ENCODE measurements around the gene HOXD4. TPM values are rescaled to one million over a fixed set of nuclear protein-coding genes. Genes with fewer than 3 reads are reported as not detected.

Gene HOXD4
- total and polyA plus RNA-seq, 2 donors, result 2.0 to 4.0 TPM

DNA sequence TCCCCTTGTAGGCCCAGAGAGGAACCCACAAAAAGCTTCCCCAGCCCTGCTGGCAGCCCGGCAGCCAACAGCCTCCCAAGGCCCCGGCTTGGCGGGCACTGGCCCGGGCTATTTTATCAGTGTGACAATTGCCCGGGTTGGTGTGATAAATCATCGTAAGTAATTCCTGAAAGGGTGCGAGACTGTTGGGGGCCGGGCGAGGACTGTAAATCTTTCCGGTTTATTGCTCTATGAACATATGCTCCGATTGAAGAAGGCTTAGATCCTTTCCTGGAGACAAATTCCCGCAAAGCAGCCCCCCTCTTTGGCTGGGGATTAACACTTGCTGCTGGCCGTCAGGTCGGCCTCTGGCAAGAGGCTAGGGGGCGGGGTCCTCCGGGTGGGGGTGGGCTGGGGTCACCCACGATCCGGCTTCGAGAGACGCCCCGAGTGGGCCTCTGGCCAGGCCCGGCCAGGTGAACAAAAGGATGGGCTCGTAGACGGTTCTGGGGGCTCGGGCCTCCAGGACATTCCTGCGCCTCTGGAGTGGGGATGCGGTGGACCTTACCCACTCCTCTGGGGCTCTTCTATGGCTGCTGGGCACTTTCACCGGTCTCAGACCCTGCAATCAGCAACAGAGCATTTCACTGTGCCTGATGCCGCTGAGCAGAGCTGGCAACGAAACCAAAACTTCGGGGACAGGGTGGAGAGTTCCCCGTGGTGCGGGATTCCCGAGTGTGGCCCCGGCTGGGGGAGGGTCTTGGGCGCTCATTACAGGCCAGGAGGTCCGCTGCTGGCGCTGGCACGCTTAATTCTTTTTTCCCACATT, 7.7 kb downstream of the HOXD4 start:
- WGBS, result 18% methylated on average over 39 of the region's 39 CpGs
- Histone ChIP-seq H3K4me3 (ENCODE audit: low read depth, low read length) (no peak overlapping the region), H3K36me3 (ENCODE audit: insufficient read depth) (no peaks in the 10 kb centered on the region), H3K27ac (ENCODE audit: low read depth) (no peak overlapping the region), H3K4me1 (ENCODE audit: insufficient read depth) (peaks cover 2% of the 10 kb centered on the region)
- DNase-seq (ENCODE audit: extremely low spot score), result no peak

DNA sequence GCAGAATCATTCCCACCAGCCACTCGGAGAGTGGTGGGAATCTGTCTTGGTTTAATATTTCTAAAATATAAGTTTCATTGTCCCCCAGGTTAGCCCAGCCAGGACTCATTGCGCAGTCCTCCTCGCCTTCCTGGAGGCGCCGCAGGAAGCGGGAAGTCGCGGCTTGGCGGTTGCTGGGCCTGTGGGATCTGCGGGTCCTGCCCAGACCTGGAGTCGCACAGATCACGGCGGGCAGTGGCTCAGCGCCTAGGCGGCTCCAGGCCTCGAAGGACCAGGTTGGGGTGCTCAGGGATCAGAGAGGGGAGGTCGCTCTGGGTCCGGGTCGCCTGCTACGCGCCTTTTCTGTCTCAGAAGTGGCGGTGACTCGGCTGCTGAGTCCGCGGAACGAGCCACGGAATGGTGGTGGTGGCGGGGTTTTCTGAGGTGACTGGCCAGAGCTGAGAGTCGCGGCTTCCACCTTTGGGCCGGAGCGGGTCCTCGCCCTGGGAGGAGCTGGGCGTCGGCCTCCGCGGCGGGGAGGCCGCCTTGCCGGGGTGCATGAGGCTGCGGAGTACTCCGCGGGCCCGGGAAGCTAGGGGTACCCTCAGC, 8.4 kb downstream of the HOXD4 start:
- no peaks in the 10 kb centered on the region for H3K36me3 ChIP-seq (ENCODE audit: insufficient read depth)
- DNase-seq (ENCODE audit: extremely low spot score), result no peak
- WGBS, result 10% methylated on average over 44 of the region's 44 CpGs
- peaks cover 2% of the 10 kb centered on the region for H3K4me1 ChIP-seq (ENCODE audit: insufficient read depth)
- H3K27ac ChIP-seq (ENCODE audit: low read depth), result no peak overlapping the region
- no peak overlapping the region for H3K4me3 ChIP-seq (ENCODE audit: low read depth, low read length)

DNA sequence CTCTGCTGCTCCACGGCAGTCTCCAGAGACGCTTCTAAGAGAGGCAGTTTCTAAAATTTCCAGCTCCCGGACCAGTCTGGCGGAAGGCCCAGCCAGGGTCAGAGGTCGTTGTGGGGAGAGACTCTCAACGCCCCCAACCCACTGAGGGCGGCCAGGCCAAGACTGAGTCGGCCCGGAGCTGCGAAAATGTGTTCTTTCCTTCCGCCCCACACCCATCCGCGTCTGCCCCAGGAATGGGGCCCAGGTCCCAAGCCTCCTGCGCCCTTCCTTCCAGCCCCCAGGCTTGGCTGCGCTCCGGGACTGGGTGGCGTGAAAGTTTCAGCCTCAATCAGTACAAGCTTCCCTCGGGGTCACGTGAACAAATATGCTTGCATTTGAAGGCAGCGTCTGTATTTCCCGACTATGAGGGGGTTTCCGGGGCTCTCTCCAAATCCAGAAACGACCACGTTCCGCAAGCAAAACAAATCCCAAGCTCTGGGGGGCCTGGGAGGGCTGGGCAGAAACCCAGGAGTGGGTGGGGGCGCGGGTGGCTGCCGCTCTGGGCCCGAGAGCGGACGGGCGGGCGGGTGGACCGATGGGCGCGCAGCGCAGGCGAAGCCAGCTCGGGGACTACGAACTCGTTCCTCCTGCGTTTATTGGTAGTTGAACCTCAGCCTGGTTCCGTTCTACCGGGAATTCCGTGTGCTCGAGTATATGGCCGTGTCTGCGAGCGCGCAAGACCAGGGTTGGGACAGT, 9.1 kb downstream of the HOXD4 start:
- WGBS, result 7% methylated on average over 50 of the region's 50 CpGs
- H3K4me1 ChIP-seq (ENCODE audit: insufficient read depth), result peaks cover 2% of the 10 kb centered on the region
- DNase-seq (ENCODE audit: extremely low spot score), result no peak
- no peaks in the 10 kb centered on the region for H3K36me3 ChIP-seq (ENCODE audit: insufficient read depth)
- H3K4me3 ChIP-seq (ENCODE audit: low read depth, low read length), result no peak overlapping the region
- no peak overlapping the region for H3K27ac ChIP-seq (ENCODE audit: low read depth)

DNA sequence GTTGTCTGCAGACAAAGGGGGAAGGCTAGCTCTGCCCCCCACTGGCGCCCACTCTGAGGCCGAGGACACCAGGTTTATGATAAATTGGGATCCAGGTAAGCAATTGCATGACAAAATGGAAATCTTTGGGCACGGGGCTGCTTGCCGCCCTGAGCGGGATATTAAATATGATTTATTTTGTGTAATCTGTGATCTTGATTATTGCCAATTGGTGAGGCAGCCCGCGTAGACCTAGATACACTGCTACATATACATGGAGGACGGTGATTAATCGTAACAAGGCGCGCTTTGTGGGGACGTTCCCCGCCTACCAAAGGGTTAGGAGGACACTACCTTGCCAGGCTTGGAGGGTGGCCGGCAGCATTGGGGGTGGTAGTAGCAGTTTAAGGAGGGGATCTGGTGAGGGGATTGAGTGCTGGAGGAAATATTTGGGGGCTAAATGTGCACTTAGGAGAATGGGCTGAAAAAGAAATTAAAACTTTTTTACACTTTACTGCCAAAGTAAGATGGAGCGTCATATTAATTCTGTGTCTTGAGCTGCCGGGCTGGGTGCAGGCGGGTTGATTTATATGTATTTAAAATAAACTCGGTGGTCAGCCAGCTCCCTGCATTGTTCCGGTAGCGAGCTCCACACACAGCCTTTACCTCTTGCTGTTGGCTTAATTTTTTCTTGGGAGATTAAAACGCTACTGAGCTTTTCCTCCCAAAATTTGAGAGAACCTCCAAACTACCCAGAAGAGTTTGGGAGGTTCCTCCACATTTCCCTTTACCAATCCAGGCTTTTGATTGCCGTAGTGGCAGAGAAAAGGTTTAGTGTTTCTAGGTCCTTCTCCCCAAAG, 9.9 kb downstream of the HOXD4 start:
- Histone ChIP-seq H3K36me3 (ENCODE audit: insufficient read depth) (no peaks in the 10 kb centered on the region), H3K4me3 (ENCODE audit: low read depth, low read length) (no peak overlapping the region), H3K4me1 (ENCODE audit: insufficient read depth) (peaks cover 2% of the 10 kb centered on the region), H3K27ac (ENCODE audit: low read depth) (no peak overlapping the region)
- 20% methylated on average over 22 of the region's 22 CpGs for WGBS
- no peak for DNase-seq (ENCODE audit: extremely low spot score)

DNA sequence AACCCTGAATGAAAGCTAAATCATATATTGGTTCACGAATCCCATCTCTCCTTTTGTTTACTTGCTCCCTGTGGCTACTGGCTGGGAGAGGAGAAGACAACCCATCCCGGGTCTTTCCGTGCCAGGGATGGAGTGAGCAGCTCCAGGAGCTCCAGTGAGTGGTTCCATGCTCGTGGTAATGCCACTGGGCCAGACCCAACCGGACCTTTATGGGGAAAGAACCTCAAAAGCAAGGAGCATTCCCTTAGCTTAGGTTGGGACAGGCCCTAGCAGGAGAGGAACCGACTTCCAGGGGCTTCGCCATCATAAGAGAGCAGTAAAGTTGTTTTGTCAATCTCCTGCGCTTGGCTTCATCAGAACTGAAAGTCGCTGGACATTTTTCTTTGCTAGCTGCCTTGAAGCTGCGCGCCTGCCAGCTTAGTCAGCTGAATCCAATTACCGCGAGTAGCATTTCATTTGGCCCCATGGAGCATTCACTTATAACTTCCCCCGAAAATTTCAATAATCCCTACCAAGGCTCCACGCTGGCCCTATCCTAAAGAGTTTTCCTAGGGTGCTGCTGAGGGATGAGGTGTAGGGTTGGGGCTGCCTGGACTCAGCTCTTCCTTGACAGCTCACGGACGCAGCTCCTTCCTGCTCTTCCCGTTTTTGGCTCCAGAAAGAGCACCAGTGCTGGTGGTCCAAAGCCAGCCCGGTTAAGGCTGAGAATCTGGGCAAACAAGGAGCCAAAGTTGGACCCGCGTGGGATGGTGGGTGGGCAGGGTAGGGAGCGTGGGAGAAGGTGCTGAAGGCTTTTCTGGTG, 10.7 kb downstream of the HOXD4 start:
- no peaks in the 10 kb centered on the region for H3K36me3 ChIP-seq (ENCODE audit: insufficient read depth)
- WGBS, result 12% methylated on average over 22 of the region's 22 CpGs
- H3K4me3 ChIP-seq (ENCODE audit: low read depth, low read length), result no peak overlapping the region
- peaks cover 2% of the 10 kb centered on the region for H3K4me1 ChIP-seq (ENCODE audit: insufficient read depth)
- no peak for DNase-seq (ENCODE audit: extremely low spot score)
- H3K27ac ChIP-seq (ENCODE audit: low read depth), result no peak overlapping the region

DNA sequence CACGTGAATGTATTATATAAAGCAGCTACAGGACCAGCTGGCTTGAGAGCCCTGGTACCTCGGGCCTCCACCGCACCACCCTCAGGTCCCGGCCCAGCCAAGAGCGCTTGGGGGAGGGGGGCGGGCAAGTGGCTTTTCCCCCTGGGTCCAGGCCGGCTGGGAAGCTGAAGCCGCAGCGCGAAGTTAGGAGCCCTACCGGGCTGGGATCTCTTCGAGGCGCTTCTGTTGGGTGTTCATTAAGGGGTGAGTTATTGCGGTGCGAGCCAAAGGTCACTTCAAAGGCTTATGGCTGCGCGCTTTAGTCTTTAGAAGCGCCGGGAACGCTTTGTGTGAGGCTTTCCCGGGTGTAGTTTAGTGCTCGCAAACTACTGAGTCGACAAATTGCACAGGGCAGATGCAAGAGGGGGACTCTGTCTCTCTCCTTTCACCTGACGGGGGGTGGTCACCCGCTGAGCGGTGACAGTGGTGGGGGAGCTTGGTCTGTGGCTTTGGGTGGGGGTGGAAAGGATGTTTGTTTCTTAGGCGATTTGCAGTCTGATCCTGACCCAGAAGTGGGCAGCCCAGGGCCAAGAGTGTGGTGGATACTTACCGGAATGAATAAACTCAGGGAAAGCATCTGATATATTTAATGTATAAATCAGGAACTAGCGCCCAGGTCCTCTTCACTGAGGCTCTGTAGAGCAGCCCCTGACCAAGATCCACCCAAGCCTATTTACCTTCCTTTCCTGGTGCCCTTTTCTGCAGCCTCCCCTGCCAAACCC, 11.7 kb downstream of the HOXD4 start:
- H3K27ac ChIP-seq (ENCODE audit: low read depth), result no peak overlapping the region
- H3K4me3 ChIP-seq (ENCODE audit: low read depth, low read length), result no peak overlapping the region
- no peaks in the 10 kb centered on the region for H3K36me3 ChIP-seq (ENCODE audit: insufficient read depth)
- DNase-seq (ENCODE audit: extremely low spot score), result no peak
- no peaks in the 10 kb centered on the region for H3K4me1 ChIP-seq (ENCODE audit: insufficient read depth)
- WGBS, result 15% methylated on average over 29 of the region's 29 CpGs

DNA sequence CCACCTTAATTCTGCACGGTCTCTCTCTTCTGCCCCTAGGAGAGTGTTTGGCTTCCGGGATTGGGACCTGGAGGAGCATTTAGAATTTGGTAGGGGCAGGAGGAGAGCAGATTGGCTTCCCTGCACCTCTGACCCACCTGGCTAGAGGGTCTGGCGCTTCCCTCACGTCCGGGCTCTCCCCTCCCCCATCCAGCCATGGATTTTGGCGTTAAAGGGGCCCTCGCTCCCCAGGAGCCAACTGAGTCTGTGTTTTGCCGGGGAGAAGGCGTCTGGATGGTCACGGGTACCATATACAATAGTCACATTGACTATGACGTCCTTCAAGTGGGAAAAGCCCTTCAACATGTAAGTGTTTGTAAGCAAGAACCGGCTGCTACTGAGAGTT, 12.3 kb downstream of the HOXD4 start:
- H3K27ac ChIP-seq (ENCODE audit: low read depth), result no peak overlapping the region
- no peak for DNase-seq (ENCODE audit: extremely low spot score)
- 16% methylated on average over 12 of the region's 12 CpGs for WGBS
- no peak overlapping the region for H3K4me3 ChIP-seq (ENCODE audit: low read depth, low read length)
- no peaks in the 10 kb centered on the region for H3K36me3 ChIP-seq (ENCODE audit: insufficient read depth)
- no peaks in the 10 kb centered on the region for H3K4me1 ChIP-seq (ENCODE audit: insufficient read depth)

DNA sequence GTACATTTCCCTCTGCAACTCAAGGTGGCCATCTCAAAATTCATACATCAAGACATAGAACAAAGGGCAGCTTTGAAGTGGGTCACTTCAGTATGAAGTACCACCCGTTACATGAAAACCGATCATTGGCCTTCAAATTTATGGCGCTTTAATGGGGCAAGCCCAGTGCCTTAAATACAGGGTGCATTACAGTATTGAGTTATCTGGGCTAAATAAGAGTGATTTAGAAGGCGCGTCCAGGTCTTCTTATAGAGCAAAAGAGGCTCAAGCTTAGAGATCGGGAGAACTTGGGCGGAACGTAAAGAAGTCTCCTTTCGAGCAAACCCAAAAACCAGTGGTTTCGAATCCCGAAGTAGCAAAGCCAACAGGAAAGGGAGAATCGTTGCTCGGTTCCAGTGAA, 12.9 kb downstream of the HOXD4 start:
- Histone ChIP-seq H3K36me3 (ENCODE audit: insufficient read depth) (no peaks in the 10 kb centered on the region), H3K27ac (ENCODE audit: low read depth) (no peak overlapping the region), H3K4me1 (ENCODE audit: insufficient read depth) (no peaks in the 10 kb centered on the region), H3K4me3 (ENCODE audit: low read depth, low read length) (no peak overlapping the region)
- WGBS, result 23% methylated on average over 13 of the region's 13 CpGs
- DNase-seq (ENCODE audit: extremely low spot score), result no peak

DNA sequence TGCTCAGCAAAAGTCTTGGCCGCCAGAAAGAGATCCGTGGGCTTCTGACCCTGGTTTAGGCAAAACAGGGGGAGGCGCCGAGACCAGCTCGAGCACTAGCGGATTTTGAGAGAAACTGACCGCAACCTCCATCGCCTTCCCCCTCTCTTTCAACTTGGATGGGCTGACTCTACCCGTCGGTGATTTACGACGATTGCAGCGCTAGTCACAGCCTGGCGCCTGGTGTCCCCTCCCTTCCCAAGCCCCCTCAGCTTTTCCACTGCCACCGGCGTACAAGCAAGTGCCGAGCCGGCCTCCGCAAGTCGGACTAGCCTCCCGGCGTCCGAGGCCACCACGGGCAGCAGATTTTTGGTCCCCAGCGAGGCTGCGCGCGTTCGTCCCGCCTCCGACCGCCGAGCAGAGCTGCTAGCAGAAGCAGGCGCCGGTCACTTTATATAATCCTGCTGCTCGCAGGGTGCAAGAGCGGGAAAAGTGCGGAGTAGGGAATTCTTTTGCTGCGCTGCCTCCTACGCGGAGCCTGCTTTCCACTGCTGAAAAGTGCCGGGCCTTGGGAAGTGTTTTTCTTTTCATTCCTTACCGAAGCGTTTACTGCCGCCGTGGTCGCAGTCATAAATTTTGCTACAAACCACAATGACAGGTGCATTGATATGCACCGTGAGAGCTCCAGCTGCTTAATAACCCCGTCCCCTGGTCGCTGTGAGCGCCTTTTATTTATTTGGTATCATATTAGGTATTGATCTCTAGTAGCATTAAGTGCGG, 13.4 kb downstream of the HOXD4 start:
- no peak overlapping the region for H3K4me3 ChIP-seq (ENCODE audit: low read depth, low read length)
- H3K36me3 ChIP-seq (ENCODE audit: insufficient read depth), result no peaks in the 10 kb centered on the region
- no peak for DNase-seq (ENCODE audit: extremely low spot score)
- no peak overlapping the region for H3K27ac ChIP-seq (ENCODE audit: low read depth)
- 8% methylated on average over 52 of the region's 52 CpGs for WGBS
- no peaks in the 10 kb centered on the region for H3K4me1 ChIP-seq (ENCODE audit: insufficient read depth)

DNA sequence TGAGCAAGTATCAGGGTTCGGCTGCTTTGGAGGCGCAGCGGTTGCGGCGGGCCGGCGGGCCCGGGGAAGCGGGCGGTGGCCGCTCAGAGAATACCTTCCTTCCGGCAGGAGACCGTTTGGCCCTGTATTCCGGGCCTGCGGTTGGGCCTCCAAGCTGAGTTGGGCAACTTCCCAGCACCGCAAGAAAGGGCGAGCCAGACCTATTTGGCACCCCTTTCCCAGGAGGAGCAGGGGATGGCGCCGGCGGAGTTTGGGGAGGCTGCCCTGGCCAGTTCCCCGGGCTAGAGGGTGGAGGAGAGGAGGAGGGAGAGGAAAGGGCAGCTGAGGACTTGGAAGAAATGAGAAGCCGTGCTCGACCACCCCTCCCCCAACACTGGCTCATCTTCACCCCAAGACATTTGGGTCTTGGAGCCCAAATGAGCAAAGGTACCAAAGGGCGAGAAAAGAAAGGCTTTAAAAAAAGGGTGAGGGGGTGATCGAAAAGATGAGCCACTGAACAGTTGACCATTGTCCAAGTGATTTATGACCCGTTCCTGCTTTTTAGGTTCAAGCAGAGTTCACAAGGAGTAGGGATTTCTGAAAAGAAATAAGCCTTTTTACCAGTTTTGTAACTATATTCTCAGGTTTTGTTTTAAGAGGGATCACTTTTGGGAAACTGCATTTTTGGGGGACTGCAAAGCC, 14.2 kb downstream of the HOXD4 start:
- no peaks in the 10 kb centered on the region for H3K4me1 ChIP-seq (ENCODE audit: insufficient read depth)
- WGBS, result 16% methylated on average over 26 of the region's 26 CpGs
- no peaks in the 10 kb centered on the region for H3K36me3 ChIP-seq (ENCODE audit: insufficient read depth)
- H3K27ac ChIP-seq (ENCODE audit: low read depth), result no peak overlapping the region
- DNase-seq (ENCODE audit: extremely low spot score), result no peak
- H3K4me3 ChIP-seq (ENCODE audit: low read depth, low read length), result no peak overlapping the region

DNA sequence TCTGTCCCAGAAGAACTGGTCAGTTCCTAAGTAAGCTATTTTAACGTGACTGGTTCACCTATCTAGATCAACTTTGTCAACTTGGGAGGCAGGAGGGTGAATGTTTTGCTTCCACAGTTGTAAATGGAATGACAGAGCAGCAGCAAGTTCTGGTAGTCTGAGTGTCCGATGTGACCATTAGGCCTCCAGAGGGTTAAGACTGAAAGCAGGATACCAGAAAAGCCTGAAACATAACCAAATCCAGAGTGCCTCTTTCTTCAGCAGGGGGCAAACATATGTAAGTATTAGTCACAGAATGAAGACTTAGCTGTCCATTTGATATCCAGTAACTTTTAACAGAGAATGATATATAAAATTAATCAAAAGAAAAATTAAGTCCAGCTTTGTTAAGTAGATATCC, 14.9 kb downstream of the HOXD4 start:
- H3K4me3 ChIP-seq (ENCODE audit: low read depth, low read length), result no peak overlapping the region
- no peak overlapping the region for H3K27ac ChIP-seq (ENCODE audit: low read depth)
- H3K4me1 ChIP-seq (ENCODE audit: insufficient read depth), result no peaks in the 10 kb centered on the region
- no peak for DNase-seq (ENCODE audit: extremely low spot score)
- 43% methylated on average over 2 of the region's 2 CpGs for WGBS
- H3K36me3 ChIP-seq (ENCODE audit: insufficient read depth), result no peaks in the 10 kb centered on the region
